OCI-LY1 (cell line): ENCODE results near the gene GSTT2B.
"Not testable (repeated sequence)": the region's sequence is repeated elsewhere in the genome, so short reads cannot be mapped to it uniquely, and the experiment has no call there.

Source experiments
- EZH2 ChIP-seq: fragments of 200-600 bp; sonication (generic), shearing (Covaris generic); IDR thresholded peaks from 2 replicates; pipeline ENCODE4 v1.8.0; 2017; ENCODE audit warnings: borderline replicate concordance, mixed run types, mild to moderate bottlenecking, antibody characterized with exemption, low read length, moderate library complexity, mixed read lengths
- TF ChIP-seq, protein P1 (sequence below): fragments of 200-600 bp; sonication (generic), shearing (Covaris generic); IDR thresholded peaks from 2 replicates; pipeline ENCODE4 v1.5.1; 2017; ENCODE audit warnings: mild to moderate bottlenecking, antibody characterized with exemption, low read length, moderate library complexity, mixed read lengths

DNA sequence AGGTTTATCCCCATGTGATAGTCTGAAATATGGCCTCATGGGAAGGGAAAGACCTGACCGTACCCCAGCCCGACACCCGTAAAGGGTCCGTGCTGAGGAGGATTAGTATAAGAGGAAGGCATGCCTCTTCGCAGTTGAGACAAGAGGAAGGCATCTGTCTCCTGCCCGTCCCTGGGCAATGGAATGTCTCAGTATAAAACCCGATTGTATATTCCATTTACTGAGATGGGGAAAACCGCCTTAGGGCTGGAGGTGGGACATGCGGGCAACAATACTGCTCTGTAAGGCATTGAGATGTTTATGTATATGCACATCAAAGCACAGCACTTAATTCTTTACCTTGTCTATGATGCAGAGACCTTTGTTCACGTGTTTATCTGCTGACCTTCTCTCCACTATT is 53.6 kb downstream of the GSTT2B start:
- not testable (repeated sequence) for TF ChIP-seq EZH2
- TF ChIP-seq, protein P1, sequence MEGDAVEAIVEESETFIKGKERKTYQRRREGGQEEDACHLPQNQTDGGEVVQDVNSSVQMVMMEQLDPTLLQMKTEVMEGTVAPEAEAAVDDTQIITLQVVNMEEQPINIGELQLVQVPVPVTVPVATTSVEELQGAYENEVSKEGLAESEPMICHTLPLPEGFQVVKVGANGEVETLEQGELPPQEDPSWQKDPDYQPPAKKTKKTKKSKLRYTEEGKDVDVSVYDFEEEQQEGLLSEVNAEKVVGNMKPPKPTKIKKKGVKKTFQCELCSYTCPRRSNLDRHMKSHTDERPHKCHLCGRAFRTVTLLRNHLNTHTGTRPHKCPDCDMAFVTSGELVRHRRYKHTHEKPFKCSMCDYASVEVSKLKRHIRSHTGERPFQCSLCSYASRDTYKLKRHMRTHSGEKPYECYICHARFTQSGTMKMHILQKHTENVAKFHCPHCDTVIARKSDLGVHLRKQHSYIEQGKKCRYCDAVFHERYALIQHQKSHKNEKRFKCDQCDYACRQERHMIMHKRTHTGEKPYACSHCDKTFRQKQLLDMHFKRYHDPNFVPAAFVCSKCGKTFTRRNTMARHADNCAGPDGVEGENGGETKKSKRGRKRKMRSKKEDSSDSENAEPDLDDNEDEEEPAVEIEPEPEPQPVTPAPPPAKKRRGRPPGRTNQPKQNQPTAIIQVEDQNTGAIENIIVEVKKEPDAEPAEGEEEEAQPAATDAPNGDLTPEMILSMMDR, result not testable (repeated sequence)
